ENCODE measurements around the gene OAT. TPM values are rescaled to one million over a fixed set of nuclear protein-coding genes. Genes with fewer than 3 reads are reported as not detected.

Gene OAT
- total RNA-seq, 1 experiment from 2014 or later = 67.9 TPM

DNA sequence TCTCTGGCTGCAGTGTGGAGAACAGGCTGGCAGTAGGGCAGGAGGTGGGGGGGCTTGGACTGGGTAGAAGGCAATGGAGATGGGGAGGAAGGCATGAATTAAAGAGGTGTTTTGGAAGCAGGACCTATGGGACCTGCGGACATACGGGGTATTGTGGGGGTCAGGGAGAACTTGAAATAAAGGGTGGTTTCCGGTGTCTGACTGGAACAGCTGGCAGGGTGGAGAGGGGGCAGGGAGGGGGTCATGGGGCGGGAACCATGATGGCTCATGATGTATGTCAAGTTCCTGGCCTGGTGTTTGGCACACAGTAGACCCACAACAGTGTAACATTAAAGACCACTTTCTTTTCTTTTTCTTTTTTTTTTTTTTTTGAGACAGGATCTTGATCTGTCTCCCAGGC is 48.4 kb upstream of the OAT start:
- Mint-ChIP-seq H3K4me3 (peak overlapping the region in 1 of 2 experiments; percentile 67; a peak in 2 of 5 replicates), H3K27ac (peak overlapping the region in 1 of 3 experiments; percentile 93; a peak in 2 of 7 replicates), H3K36me3 (ENCODE audit: insufficient read depth in 1 of 3, low read depth in 3 of 3) (peaks cover 2 to 5% (median 5%) of the 10 kb centered on the region in 3 experiments; a peak in 6 of 7 replicates), H3K9me3 (no peaks in the 10 kb centered on the region), H3K27me3 (ENCODE audit: low read depth) (peaks cover 9% of the 10 kb centered on the region), H3K4me1 (peaks cover 57 to 63% of the 10 kb centered on the region in 2 experiments)
- no peak for DNase-seq
- no peak overlapping the region for H3K23ac ChIP-seq (ENCODE audit: insufficient read length, low read depth, low read length)
- H3K4me1 ChIP-seq (ENCODE audit: insufficient read depth, low read length) = peaks cover 17% of the 10 kb centered on the region; the same call in 1 of the 2 replicates
- no peak overlapping the region for H2AK5ac ChIP-seq (ENCODE audit: insufficient read length, low read length)
- no peak overlapping the region for H2BK12ac ChIP-seq (ENCODE audit: insufficient read length, low read depth, low read length)
- H4K8ac ChIP-seq (replicated peaks; ENCODE audit: insufficient read length, low read depth, low read length) = no peak overlapping the region
- H3K27me3 ChIP-seq (ENCODE audit: insufficient read depth, low read length) = no peaks in the 10 kb centered on the region
- no peak overlapping the region for H3K4me2 ChIP-seq (ENCODE audit: insufficient read depth, insufficient read length, low read length)
- no peak overlapping the region for H3K4ac ChIP-seq (ENCODE audit: low read depth, low read length)
- H3T11ph ChIP-seq (ENCODE audit: low read length) = no peak overlapping the region
- TF ChIP-seq, protein P1, sequence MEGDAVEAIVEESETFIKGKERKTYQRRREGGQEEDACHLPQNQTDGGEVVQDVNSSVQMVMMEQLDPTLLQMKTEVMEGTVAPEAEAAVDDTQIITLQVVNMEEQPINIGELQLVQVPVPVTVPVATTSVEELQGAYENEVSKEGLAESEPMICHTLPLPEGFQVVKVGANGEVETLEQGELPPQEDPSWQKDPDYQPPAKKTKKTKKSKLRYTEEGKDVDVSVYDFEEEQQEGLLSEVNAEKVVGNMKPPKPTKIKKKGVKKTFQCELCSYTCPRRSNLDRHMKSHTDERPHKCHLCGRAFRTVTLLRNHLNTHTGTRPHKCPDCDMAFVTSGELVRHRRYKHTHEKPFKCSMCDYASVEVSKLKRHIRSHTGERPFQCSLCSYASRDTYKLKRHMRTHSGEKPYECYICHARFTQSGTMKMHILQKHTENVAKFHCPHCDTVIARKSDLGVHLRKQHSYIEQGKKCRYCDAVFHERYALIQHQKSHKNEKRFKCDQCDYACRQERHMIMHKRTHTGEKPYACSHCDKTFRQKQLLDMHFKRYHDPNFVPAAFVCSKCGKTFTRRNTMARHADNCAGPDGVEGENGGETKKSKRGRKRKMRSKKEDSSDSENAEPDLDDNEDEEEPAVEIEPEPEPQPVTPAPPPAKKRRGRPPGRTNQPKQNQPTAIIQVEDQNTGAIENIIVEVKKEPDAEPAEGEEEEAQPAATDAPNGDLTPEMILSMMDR (conservative IDR thresholded peaks at IDR 0.05) = no peak
- H2BK20ac ChIP-seq (ENCODE audit: low read depth, low read length, poor library complexity, severe bottlenecking) = no peak overlapping the region
- H2BK120ac ChIP-seq (ENCODE audit: low read depth, low read length, poor library complexity, severe bottlenecking) = no peak overlapping the region
- no peaks in the 10 kb centered on the region for H3K9me3 ChIP-seq (ENCODE audit: control insufficient read depth, low read depth, low read length)
- H2BK5ac ChIP-seq (ENCODE audit: insufficient read length, low read length) = no peak overlapping the region
- H4K91ac ChIP-seq (ENCODE audit: insufficient read length, low read depth, low read length) = no peak overlapping the region
- H2BK15ac ChIP-seq (ENCODE audit: low read depth, low read length) = no peak overlapping the region
- H4K5ac ChIP-seq (ENCODE audit: insufficient read length, low read depth, low read length) = no peak overlapping the region
- no peak overlapping the region for H3K56ac ChIP-seq (ENCODE audit: insufficient read length, low read depth, low read length)
- H3K27ac ChIP-seq (ENCODE audit: insufficient read length, low read depth, low read length) = no peak overlapping the region
- peaks cover 3% of the 10 kb centered on the region for H4K20me1 ChIP-seq (ENCODE audit: control insufficient read depth, insufficient read depth, insufficient read length)
- no peaks in the 10 kb centered on the region for H3K79me2 ChIP-seq (ENCODE audit: insufficient read depth, low read length)
- no CpG with 5 or more reads among the region's 4 CpGs for WGBS (ENCODE audit: extremely low coverage, insufficient read length, low lambda C conversion rate)
- no peak overlapping the region for H3K14ac ChIP-seq (ENCODE audit: insufficient read depth, low read length)
- no peak overlapping the region for H2AFZ ChIP-seq (ENCODE audit: low read length)
- H3K23me2 ChIP-seq (ENCODE audit: insufficient read length, low read depth, low read length, poor library complexity, severe bottlenecking) = no peaks in the 10 kb centered on the region
- no peak overlapping the region for H3K18ac ChIP-seq (ENCODE audit: insufficient read length, low read depth, low read length)
- H3K79me1 ChIP-seq (ENCODE audit: insufficient read depth, low read depth, low read length, poor library complexity, severe bottlenecking) = no peaks in the 10 kb centered on the region
- no peak overlapping the region for H3K9ac ChIP-seq (ENCODE audit: extremely low read depth, insufficient read length, low read length)
